DMS153 (cell line): ENCODE data around the gene BPIFB4.
"Not testable (repeated sequence)": the region's sequence is repeated elsewhere in the genome, so short reads cannot be mapped to it uniquely, and the experiment has no call there.

Source experiments
- DNase-seq: peaks from one replicate; lab custom pipeline; 2025; lab: John Stamatoyannopoulos, UW

Gene BPIFB4

DNA sequence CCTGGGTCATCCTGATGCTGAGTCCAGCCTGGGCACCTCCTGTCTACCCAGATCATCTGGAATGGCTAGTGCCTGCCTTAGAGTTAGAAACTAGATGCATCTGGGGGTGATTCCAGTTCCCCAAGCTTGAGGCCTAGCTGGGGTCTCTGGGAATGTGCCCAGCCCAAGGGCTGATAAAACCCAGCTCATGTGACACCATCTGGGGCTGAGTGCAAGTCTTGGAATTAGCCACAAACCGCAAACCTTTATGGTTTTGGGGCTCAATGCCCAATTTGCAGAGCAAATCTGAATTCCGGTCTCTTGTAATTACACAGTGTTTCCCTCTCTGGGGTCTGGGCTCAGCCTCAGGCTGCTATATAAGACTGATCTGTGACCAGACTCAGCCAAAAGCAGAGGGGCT lies at the start of gene BPIFB4:
Gene BPIFB4 (plus strand): TSS at position 385 of the 400 bp plus-strand sequence. CDS start 1,884 bp downstream, outside the sequence.
- no peak for DNase-seq

- no peak for DNase-seq
Observed at GRCh38 chr20:33030076-33030475, 49.4 kb upstream of the BPIFB4 start.

DNA sequence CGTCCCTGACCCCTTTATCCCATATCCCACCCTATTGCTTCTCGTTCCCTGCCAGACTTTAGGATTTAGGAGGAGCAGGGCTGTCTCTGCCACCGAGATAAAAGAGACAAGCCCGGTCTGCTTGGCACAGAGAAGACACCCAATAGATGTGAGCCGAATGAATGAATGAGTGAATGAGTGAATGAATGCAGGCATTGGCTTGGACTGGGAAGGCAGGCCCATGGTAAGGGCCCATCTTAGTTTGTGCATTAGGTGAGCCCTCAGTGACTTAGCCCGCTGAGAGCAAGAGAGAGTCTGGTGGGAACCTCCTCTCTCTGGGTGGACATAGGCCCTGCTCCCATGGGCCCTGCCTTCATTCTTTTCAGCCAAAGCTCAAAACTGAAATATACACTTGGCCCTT lies 48.9 kb upstream of the BPIFB4 start:
- no peak for DNase-seq

- DNase-seq, result no peak
Observed at GRCh38 chr20:33031531-33031930, 47.9 kb upstream of the BPIFB4 start, which contains the start of gene BPIFB6. BPIFB6 (plus strand) TSS chr20:33031648; CDS start chr20:33031648, 0 bp downstream.

GRCh38 chr20:33032555-33032954 lies 46.9 kb upstream of the BPIFB4 start:
- no peak for DNase-seq

DNA sequence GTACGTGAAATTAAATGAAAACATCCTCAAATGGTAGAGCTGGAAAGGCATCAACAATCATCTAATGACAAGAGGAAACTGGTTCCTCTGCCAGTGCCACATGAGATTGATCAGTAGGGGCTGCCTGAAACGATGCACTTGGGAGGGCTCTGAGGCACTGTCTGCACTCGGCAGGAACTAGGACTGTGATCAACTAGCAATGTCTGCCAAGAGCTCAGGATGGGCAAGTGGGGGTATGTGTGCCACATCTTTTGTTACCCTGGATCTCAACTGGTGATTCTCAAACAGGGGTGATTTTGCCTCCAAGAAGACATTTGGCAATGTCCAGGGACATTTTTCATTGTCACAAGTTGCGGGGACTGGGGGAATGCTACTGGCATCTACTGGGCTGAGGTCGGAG lies 46.1 kb upstream of the BPIFB4 start:
- no peak for DNase-seq

GRCh38 chr20:33034115-33034514 lies 45.3 kb upstream of the BPIFB4 start:
- DNase-seq, result no peak

DNA sequence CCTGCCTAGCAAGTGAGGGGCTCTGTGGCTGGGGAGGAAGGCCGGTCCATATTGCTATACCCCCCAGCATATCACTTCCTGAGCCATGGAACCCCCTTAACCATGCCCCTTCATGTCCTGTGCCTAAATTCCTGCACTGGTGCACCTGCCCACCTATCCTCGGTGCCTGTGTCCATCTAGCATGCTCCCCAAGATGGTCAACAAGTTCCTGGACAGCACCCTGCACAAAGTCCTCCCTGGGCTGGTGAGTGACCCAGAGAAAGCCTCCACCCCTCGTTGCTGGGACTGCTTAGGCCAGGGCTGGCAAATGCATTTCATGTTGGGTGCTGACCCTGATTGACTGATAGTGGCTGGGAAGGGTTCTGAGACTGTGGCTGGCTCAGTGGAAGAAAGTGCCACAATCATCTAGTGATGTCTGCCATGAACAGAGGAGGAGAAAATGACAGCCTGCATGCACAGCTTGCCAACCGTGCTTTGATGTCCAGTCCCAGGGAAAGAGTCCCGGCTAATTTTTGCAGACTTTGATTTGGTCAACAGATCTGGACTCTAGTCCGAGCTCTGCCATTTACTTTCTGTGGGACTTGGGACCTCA lies 44.4 kb upstream of the BPIFB4 start:
- no peak for DNase-seq

GRCh38 chr20:33037456-33037855 lies 42.0 kb upstream of the BPIFB4 start:
- DNase-seq, result no peak

DNA sequence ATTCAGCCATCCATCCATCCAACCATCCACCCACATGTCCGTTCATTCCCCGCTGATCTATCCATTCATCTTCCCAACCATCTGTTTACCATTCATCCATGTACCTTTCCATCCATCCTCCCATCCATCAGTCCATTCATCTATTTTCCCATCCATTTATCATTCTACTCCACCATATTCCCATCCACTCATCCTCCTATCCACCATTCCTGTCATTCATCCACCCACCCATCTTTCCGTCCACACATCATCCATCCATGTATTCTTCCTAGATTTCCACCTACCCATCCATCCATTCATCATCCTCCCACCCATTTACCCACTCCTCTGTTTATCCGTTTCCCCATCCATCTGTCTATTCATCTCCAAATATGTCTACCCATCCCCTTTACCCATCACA lies 41.2 kb upstream of the BPIFB4 start:
- DNase-seq, result no peak

DNA sequence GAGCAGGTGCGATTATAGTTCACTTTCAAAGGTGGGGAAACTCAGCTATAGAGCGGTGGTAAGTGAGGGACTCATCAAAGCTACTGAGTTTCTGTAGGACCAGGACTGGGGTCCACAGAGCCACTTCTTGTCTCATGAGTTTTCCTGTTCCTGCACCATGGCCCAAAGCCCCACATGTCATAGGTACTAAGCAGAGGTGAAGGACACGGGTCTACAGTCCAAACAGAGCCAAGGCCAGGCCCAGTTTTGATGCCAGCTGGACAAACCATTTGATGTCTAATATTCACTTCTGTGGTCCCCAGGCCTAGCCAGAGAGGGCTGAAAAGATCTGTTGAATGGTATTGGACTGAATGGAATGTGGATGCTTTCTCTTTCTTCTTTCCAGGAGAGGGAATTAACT lies 37.0 kb upstream of the BPIFB4 start:
- no peak for DNase-seq

GRCh38 chr20:33042983-33043730 lies 36.3 kb upstream of the BPIFB4 start:
- DNase-seq, result no peak

- no peak for DNase-seq
Observed at GRCh38 chr20:33043731-33044181, 35.7 kb upstream of the BPIFB4 start.

DNA sequence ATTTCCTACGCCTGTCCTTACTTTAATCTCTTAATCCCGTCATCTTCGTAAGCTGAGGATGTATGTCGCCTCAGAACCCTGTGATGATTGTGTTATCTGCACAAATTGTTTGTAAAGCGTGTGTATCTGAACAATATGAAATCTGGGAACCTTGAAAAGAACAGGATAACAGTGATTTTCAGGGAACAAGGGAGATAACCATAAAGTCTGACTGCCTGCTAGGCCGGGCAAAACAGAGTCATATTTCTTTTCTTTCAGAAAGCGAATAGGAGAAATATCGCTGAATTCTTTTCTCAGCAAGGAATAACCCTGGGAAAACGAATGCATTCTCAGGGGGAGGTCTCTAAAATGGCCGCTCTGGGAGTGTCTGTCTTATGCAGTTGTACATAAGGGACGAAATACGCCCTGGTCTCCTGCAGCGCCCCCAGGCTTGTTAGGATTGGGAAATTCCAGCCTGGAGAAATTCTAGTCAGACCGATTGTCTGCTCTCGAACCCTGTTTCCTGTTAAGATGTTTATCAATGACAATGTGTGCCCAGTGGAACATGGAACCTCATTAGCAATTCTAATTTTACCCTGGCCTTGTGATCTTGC lies 34.2 kb upstream of the BPIFB4 start:
- not testable (repeated sequence) for DNase-seq

DNA sequence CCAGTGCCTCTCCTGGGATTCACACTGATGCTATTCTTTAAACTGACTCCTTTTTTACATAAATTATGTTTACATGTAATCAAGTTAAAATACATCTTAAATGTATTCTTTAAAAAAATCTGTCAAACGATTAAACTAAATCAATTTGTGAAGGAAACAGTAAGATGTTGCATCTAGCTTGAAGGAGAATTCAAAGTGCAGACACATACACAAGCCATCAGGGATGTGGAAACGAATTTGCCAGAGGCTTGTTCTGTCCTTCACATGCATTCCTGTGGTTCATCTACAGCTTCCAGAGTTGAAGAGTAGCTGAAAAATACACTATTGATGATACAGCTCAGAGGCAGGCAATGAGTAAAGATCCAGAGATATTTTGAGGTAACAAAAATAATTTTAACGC lies 33.0 kb upstream of the BPIFB4 start:
- no peak for DNase-seq

- DNase-seq, result no peak
Observed at GRCh38 chr20:33051333-33051732, 28.1 kb upstream of the BPIFB4 start.

DNA sequence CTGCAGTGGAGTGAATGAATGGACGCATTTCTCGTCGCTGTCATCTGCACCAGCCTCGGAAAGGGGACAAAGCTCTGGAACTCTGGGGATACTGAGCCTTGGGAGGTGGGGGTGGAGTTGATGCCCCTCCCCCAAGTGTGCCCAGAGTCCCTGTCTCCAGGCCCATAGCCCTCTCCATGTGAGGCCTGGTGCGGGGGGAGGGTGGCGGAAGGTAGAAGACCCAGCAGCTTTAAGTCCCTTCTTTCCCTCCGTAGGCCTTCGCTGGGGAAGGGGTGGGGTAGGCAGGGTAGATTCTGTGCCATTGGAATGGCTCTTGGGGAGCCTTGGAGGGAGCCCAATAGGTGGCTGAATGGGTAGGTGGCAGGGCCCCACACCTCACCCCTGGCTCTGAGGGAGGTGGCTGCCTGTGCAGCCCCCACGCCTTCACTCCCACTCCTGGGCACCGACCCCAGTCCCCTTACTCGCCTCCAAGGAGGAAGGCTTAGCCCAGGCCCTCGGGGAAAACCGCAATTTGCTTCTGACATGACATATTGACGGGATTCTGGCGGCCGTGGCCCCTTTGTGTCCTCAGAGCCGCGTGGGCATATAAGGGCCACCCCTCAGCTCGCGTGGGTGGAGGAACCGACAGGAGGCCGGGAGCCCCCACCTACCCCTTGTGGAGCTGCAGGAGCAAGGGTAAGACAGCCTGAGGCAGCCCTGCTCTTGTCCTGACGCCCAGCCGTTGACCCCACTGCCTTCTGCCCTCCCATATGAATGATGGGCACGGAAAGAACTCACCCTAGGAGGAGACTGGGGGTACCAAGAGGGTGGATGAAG lies 25.9 kb upstream of the BPIFB4 start, which contains the start of gene BPIFB3:
Gene BPIFB3 (plus strand): TSS at position 613 of the 816 bp plus-strand sequence. CDS start 1,533 bp downstream, outside the sequence.
- no peak for DNase-seq

DNA sequence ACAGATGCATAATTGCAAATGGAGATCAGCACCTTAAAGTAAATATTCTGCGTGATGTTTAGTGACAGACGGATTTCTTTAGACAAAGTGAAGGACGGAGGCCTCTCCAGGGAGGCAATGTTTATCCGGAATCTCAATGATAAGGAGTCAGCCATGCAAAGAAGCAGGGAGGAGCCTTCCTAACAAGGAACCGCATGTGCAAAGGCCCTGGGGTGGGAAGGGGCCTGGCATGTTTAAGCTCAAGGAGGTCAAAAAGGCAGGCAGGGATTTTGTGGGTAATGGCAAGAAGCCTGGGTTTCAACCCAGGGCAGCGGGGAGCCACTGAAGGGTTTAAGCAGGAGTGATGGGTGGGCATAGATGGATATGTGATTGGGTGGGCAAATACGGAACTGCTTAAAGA lies 25.1 kb upstream of the BPIFB4 start:
- no peak for DNase-seq

GRCh38 chr20:33054791-33055190 lies 24.7 kb upstream of the BPIFB4 start:
- no peak for DNase-seq

GRCh38 chr20:33059136-33059535 lies 20.3 kb upstream of the BPIFB4 start:
- no peak for DNase-seq

DNA sequence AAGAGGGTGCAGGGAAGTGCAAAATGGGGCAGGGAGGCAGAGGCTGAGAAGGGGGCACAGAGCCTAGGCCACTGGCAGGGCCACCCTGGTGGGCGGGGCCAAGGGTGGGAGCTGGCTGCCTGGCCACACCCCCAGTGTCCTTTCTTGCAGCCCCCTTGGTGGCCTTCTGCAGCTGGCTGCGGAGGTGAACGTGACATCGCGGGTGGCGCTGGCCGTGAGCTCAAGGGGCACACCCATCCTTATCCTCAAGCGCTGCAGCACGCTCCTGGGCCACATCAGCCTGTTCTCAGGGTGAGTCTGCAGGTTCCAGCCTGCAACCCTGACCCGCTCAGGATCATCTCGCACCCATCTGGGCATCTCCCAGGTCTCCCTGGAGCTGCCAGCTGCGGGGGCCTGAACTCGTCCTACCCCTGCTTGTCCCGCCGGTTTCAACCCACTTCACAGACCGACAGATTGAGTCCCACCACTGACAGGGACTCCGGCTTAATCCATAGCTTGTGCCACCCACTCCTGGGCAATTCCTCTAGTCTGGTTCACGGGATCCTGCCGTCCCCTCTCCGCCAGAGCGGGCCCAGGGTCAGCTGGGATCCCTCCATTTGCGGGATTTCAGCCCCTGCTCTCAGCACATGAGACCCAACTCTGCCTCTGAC lies 19.6 kb upstream of the BPIFB4 start:
- DNase-seq, result no peak

GRCh38 chr20:33061658-33062028 lies 17.8 kb upstream of the BPIFB4 start:
- no peak for DNase-seq
